LNCaP clone FGC (cell line): ENCODE measurements around the gene TOM1.
A peak's percentile ranks its signal among the peaks of the same experiment; 100 is the strongest.

ENCODE experiments used
- DNase-seq: peaks from one replicate; pipeline ENCODE4 v3.0.0-alpha.2; 2011; ENCODE audit warnings: low read depth
- H3K4me3 ChIP-seq: 2 replicates; pipeline ENCODE4 v1.5.1; 2011; ENCODE audit warnings: mild to moderate bottlenecking, low read depth, low read length, control low read depth
- CTCF ChIP-seq: IDR thresholded peaks from 2 replicates; pipeline ENCODE4 v1.5.1; 2012; ENCODE audit warnings: mild to moderate bottlenecking; ENCODE audit not compliant: control insufficient read depth, insufficient read depth; ENCODE audit errors: extremely low read depth

Gene TOM1

GRCh38 chr22:35264986-35265385 is 34.7 kb upstream of the TOM1 start:
- no peak for TF ChIP-seq CTCF
- no peak for DNase-seq
- no peak overlapping the region for H3K4me3 ChIP-seq

- no peak for TF ChIP-seq CTCF
- H3K4me3 ChIP-seq, result no peak overlapping the region
- peak; percentile 85 for DNase-seq
Measured at GRCh38 chr22:35266277-35266676, 33.4 kb upstream of the TOM1 start.

GRCh38 chr22:35269630-35270029 is 30.1 kb upstream of the TOM1 start:
- no peak for DNase-seq
- no peak overlapping the region for H3K4me3 ChIP-seq
- no peak for TF ChIP-seq CTCF

GRCh38 chr22:35274154-35274871 is 25.4 kb upstream of the TOM1 start:
- no peak for DNase-seq
- H3K4me3 ChIP-seq, result no peak overlapping the region
- TF ChIP-seq CTCF, result no peak

GRCh38 chr22:35275580-35275979 is 24.1 kb upstream of the TOM1 start:
- no peak for TF ChIP-seq CTCF
- DNase-seq, result no peak
- no peak overlapping the region for H3K4me3 ChIP-seq

GRCh38 chr22:35276019-35276418 is 23.7 kb upstream of the TOM1 start:
- H3K4me3 ChIP-seq, result no peak overlapping the region
- DNase-seq, result no peak
- no peak for TF ChIP-seq CTCF

- no peak for TF ChIP-seq CTCF
- no peak overlapping the region for H3K4me3 ChIP-seq
- DNase-seq, result no peak
Measured at GRCh38 chr22:35288116-35288515, 11.6 kb upstream of the TOM1 start.
